ENCODE measurements around the gene CTAGE15.
"Not testable (repeated sequence)": the region's sequence is repeated elsewhere in the genome, so short reads cannot be mapped to it uniquely, and the experiment has no call there.

Gene CTAGE15, protein sequence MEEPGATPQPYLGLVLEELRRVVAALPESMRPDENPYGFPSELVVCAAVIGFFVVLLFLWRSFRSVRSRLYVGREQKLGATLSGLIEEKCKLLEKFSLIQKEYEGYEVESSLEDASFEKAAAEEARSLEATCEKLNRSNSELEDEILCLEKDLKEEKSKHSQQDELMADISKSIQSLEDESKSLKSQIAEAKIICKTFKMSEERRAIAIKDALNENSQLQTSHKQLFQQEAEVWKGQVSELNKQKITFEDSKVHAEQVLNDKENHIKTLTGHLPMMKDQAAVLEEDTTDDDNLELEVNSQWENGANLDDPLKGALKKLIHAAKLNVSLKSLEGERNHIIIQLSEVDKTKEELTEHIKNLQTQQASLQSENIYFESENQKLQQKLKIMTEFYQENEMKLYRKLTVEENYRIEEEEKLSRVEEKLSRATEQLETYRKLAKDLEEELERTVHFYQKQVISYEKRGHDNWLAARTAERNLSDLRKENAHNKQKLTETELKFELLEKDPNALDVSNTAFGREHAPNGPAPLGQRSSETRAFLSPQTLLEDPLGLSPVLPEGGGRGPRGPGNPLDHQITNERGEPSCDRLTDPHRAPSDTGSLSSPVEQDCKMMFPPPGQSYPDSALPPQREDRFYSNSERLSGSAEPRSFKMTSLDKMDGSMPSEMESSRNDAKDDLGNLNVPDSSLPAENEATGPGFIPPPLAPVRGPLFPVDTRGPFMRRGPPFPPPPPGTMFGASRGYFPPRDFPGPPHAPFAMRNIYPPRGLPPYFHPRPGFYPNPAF

GRCh38 chr7:143571501-143571900 is at the start of gene CTAGE15:
Gene CTAGE15, plus strand, starts transcription at chr7:143571801. Its CDS starts 17 bp downstream, at chr7:143571818.
- not testable (repeated sequence) for DNase-seq

- DNase-seq: not testable (repeated sequence)
Observed at GRCh38 chr7:143522309-143522916, 49.2 kb upstream of the CTAGE15 start.

GRCh38 chr7:143531169-143531926 is 40.3 kb upstream of the CTAGE15 start:
- not testable (repeated sequence) for DNase-seq

- not testable (repeated sequence) for DNase-seq
Observed at GRCh38 chr7:143531932-143532331, 39.7 kb upstream of the CTAGE15 start.

DNA sequence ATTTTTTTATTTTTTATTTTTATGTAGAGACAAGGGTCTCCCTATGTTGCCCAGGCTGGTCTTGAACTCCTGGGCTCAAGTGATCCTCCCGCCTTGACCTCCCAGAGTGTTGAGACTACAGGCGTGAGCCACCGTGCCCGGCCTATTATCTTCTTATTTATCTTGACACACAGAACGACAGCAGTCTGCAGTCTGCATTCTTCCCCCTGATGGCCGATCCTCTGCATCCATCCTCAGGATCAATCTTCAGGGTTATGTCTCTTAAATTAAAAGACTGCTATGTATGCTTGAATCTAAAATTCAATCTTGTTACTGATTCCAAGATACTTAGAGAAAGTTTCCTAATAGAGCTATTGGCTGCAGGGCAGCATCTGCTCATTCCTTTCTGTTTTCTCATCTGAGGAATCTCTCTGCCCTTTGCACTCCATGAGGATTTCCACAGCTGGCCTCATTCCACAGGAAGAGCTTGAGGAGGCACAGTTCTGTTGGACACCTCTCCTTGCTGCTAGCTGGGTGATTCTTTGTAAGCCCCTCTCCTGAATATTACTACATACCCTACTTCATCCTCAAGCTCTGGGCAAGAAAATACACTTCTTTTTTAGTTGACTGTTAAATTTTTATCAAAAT is 38.3 kb upstream of the CTAGE15 start:
- DNase-seq: not testable (repeated sequence)

- not testable (repeated sequence) for DNase-seq
Observed at GRCh38 chr7:143536443-143536842, 35.2 kb upstream of the CTAGE15 start.

DNA sequence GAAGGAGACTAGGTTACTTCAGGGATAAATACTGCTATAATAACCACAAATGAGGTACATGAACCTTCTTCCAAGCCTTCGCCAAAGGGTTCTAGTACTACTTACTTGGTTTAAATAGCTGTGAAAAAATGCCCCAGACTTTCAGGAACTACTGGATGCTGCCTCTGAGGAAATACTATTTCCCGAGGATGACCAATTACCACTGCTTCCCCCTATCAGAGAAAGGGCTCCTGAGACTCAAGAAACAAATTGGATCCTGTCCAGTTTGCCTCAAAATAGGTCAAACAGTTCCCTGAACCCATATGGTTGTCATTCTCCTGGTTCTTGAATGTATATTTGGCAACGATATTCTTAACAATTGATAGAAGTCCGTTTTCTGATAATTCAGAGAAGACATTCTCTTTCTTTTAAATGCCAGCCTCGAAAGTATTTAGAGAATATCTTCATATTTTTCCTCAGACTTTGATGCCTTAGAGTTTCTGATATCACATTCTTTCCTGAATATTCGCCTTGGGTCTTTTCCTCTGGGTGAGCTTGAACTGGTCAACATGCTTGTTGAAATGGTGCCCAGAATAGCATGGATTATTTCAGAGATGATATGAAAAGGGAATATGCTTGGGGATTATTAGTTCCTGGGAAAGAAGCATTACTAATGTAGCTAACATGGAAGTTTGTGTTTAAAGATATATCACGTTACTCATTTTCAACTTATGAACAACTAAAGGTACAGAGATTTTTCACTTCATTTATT is 28.1 kb upstream of the CTAGE15 start:
- not testable (repeated sequence) for DNase-seq

DNA sequence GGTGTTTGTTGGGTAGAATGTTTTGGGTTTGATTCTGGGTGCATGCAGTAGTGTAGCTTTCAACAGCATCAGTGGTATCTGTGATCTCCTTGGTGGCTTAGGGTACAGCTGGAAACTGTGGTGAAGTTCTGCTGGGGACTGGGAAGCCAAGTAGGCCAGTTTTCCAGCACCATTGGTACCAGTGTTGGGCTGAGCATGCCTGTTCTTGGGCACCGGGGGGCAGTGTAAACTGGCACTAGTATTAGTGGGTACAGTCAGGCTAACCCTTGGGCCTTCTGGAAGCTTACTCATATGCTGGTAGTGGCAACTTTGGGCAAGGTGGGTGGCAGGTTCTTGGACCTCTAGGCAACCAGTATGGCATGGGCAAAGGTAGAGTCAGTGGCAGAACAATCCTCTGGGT is 15.6 kb upstream of the CTAGE15 start:
- DNase-seq: not testable (repeated sequence)

GRCh38 chr7:143563306-143563705 is 8.3 kb upstream of the CTAGE15 start:
- DNase-seq: not testable (repeated sequence)

DNA sequence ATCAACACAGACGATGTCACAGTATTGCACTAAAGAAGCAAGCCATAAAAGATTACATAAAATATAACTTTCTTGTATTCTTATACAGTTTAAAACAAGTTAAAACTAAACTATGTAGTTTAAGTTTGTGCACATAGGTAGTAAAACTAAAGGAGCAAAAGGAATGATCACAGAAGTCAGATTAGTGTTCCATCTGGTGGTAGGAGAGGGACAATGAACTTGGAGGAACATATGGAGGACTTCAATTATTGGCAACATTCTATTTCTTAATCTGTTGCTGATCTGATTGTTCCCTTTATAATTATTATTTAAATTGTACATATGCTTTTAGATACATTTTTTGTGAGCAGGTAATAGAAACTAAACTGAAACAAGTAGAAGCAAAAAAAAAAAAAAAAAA is 5.6 kb upstream of the CTAGE15 start:
- DNase-seq: not testable (repeated sequence)

GRCh38 chr7:143588183-143588582 is 16.6 kb downstream of the CTAGE15 start:
- DNase-seq: not testable (repeated sequence)

DNA sequence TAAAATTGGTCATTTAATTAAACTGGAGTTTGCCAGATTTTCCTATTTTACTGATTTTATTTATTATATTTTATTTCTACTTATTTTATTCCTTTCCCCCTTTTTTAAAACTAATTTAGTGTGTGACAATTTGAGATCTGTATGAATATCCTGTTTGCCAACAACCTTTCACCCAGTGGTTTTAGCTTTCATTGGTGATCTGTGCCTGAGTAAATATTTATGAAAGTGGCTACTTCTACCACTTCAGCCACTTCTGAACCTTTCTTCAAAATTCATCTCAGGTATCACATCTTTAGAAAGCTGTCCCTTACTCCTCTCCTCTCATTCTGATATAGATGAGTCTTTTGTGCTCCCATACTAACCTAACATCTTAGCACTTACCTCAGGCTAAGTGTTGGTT is 18.3 kb downstream of the CTAGE15 start:
- not testable (repeated sequence) for DNase-seq

GRCh38 chr7:143598086-143598485 is 26.5 kb downstream of the CTAGE15 start:
- DNase-seq: not testable (repeated sequence)

DNA sequence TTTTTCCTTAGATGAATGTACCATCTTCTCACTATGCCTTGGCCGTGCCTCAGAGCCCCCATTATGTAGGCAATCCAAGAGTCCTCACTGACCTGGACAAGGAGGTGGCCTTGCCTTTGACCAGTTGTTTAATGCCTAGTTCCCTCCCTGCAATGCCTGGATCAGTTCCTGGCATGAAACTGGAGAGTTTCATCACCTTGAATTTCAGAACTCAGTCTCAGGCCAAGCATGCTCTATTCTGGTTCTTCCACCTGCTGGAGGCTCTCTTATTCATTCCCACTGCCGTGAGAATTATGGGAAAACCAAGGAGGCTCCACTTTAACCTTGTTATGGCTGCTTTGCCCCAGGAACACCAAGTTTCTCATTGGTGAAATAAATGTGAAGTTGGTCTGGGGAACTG is 31.9 kb downstream of the CTAGE15 start:
- not testable (repeated sequence) for DNase-seq

DNA sequence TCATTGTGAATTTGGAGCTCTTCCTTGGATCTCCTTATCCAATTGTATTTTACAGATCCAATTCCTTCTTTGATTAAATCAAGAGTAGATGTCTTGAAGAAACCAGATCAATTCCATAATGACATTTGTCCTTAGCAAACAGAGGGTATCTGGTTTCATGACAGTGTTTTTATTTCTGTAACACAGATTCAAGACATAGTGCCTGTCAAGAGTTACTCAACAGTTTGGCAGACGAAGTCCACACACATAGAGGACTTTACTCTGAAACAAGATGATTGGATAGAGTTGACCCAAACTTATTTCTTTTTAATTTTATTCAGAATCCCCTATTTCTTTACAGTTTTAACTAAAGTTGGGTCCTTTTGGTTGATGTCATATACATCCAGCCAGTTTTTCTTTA is 34.5 kb downstream of the CTAGE15 start:
- not testable (repeated sequence) for DNase-seq

DNA sequence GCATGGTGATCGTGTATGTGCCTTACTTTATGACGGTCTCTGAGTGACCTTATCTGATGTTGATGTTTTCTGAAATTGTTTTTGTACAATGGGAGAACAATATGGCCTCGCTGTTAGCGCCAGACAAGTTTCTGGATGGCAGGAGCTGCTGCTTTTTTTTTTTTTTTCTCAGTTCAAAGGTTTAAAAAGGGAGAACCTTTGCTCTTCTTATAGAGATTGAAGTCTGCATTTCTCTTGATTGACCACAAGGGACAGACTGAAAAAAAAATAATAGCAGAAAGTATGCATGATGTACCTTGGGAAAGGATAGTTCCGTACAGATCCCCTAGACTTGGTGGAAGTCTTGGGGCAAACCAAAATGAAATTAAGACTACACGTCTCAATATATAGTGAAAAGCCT is 43.9 kb downstream of the CTAGE15 start:
- DNase-seq: not testable (repeated sequence)

DNA sequence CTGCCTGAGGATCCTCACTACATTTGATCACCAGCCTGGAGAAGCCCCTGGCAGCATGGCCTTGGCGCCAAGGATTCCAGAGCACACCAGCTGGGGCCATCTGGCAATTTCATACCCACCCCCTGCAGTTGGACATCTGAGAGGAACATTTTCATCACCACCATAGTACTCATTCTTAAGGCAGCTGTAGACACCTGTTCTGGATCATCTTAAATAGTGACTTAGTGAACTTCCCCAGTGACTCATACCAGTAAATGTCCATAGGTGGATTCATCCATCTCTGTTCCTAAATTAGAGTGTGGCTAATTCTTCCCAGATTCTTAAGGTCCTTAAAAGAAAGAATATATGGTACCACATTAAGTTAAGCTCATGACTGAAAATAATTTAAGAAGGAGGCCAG is 45.6 kb downstream of the CTAGE15 start:
- DNase-seq: not testable (repeated sequence)

DNA sequence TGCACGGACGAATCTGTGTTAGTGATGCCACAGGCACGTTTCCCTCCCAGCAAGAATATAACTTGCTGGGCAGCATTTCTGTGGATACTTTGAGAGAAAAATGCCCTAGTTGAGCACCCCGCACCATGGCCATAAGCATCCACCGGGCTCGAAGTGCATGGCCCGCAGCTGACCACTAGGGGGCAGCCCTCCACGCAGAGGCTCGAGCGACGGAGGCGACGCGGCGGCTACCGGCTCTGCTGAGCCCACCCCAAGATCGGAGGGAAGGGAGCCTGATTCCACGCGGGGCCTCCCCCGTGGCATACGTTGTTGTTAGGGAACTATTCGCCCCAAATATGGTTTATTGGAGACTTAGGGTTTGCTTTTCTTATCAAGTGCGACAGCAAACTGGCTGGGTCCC is 48.5 kb downstream of the CTAGE15 start:
- DNase-seq: not testable (repeated sequence)

GRCh38 chr7:143620646-143621045 is 49.0 kb downstream of the CTAGE15 start, which contains the start of gene TCAF2:
Gene TCAF2, plus strand, starts transcription at chr7:143620974.
- not testable (repeated sequence) for DNase-seq

GRCh38 chr7:143621175-143621574 is 49.6 kb downstream of the CTAGE15 start:
- not testable (repeated sequence) for DNase-seq
